GM23338 (cell line): ENCODE data around the gene GPR18. TPM values are rescaled to one million over a fixed set of nuclear protein-coding genes. Genes with fewer than 3 reads are reported as not detected.

ENCODE experiments used
- ATAC-seq: fragments of 200-7000 bp; cut with Tn5 transposase; 3 replicates; pipeline ENCODE4 v1.9.1; 2020
- DNase-seq: peaks from one replicate; pipeline ENCODE4 v3.0.0-alpha.2; 2015; ENCODE audit warnings: low spot score
- H2AFZ ChIP-seq: fragments of 200-600 bp; sonication (generic); 2 replicates; pipeline ENCODE4 v1.8.0; 2016; ENCODE audit warnings: antibody characterized with exemption, mild to moderate bottlenecking, moderate library complexity
- H3F3A ChIP-seq: fragments of 200-600 bp; sonication (generic); replicated peaks from 2 replicates; pipeline ENCODE4 v1.8.0; 2017; ENCODE audit warnings: antibody characterized with exemption, mixed run types, low read depth
- H3K27ac ChIP-seq: fragments of 200-600 bp; sonication (generic); 2 replicates; pipeline ENCODE4 v1.6.1; 2016; ENCODE audit warnings: low read depth
- H3K27me3 ChIP-seq: fragments of 200-600 bp; sonication (generic); 2 replicates; pipeline ENCODE4 v1.8.0; 2016; ENCODE audit warnings: mild to moderate bottlenecking, mixed run types, moderate library complexity; ENCODE audit not compliant: insufficient read depth
- H3K36me3 ChIP-seq: fragments of 200-600 bp; sonication (generic); 2 replicates; pipeline ENCODE4 v1.8.0; 2016; ENCODE audit warnings: mild to moderate bottlenecking; ENCODE audit not compliant: insufficient read depth
- H3K4me1 ChIP-seq: fragments of 200-600 bp; sonication (generic); 2 replicates; pipeline ENCODE4 v1.8.0; 2016; ENCODE audit warnings: mild to moderate bottlenecking, moderate library complexity; ENCODE audit not compliant: insufficient read depth
- H3K4me2 ChIP-seq: fragments of 200-600 bp; sonication (generic); 2 replicates; pipeline ENCODE4 v1.7.1; 2017; ENCODE audit warnings: mixed run types
- H3K4me3 ChIP-seq: fragments of 200-600 bp; sonication (generic); 2 replicates; pipeline ENCODE4 v1.6.1; 2016; ENCODE audit warnings: mixed run types
- H3K79me2 ChIP-seq: fragments of 200-600 bp; sonication (generic); replicated peaks from 2 replicates; pipeline ENCODE4 v1.8.0; 2017; ENCODE audit warnings: mild to moderate bottlenecking; ENCODE audit not compliant: insufficient read depth
- H3K9me2 ChIP-seq: fragments of 200-600 bp; sonication (generic); 2 replicates; pipeline ENCODE4 v1.8.0; 2017; ENCODE audit not compliant: insufficient read depth
- H4K20me1 ChIP-seq: fragments of 200-600 bp; sonication (generic); replicated peaks from 2 replicates; pipeline ENCODE4 v1.8.0; 2017; ENCODE audit warnings: mild to moderate bottlenecking; ENCODE audit not compliant: insufficient read depth
- H3K27ac Mint-ChIP-seq: 2 replicates; pipeline ENCODE4 v1.8.0; 2020; ENCODE audit warnings: inconsistent platforms, mild to moderate bottlenecking, moderate library complexity, mixed read lengths
- H3K27me3 Mint-ChIP-seq: 3 replicates; pipeline ENCODE4 v1.8.0; 2022; ENCODE audit warnings: low read depth, mild to moderate bottlenecking, moderate library complexity, mixed read lengths, inconsistent platforms; ENCODE audit not compliant: insufficient read depth, poor library complexity
- H3K36me3 Mint-ChIP-seq: 3 replicates; pipeline ENCODE4 v1.8.0; 2021; ENCODE audit warnings: low read depth, mild to moderate bottlenecking, inconsistent platforms, moderate library complexity, mixed read lengths
- H3K4me1 Mint-ChIP-seq: 3 replicates; pipeline ENCODE4 v1.8.0; 2020; ENCODE audit warnings: mild to moderate bottlenecking, inconsistent platforms, mixed read lengths
- H3K4me3 Mint-ChIP-seq: 3 replicates; pipeline ENCODE4 v1.8.0; 2021; ENCODE audit warnings: moderate library complexity, mild to moderate bottlenecking, inconsistent platforms, mixed read lengths
- H3K9me3 Mint-ChIP-seq: 3 replicates; pipeline ENCODE4 v1.8.0; 2020; ENCODE audit warnings: moderate library complexity, mild to moderate bottlenecking, inconsistent platforms, mixed read lengths
- CREB1 ChIP-seq: fragments of 250-450 bp; sonication (Bioruptor Pico); IDR thresholded peaks from 2 replicates; pipeline ENCODE4 v1.5.0; 2020; ENCODE audit warnings: low read depth, mild to moderate bottlenecking, moderate library complexity
- EZH2 ChIP-seq: fragments of 200-600 bp; sonication (generic); IDR thresholded peaks from one replicate; pipeline ENCODE4 v1.8.0; 2017; ENCODE audit warnings: antibody characterized with exemption, mild to moderate bottlenecking, low read depth; ENCODE audit not compliant: unreplicated experiment
- EZH2phosphoT487 ChIP-seq: fragments of 200-600 bp; sonication (generic); IDR thresholded peaks from one replicate; pipeline ENCODE4 v1.8.1; 2018; ENCODE audit warnings: antibody characterized with exemption; ENCODE audit not compliant: unreplicated experiment
- JUNB ChIP-seq: IDR thresholded peaks from one replicate; pipeline ENCODE4 v1.6.1; 2016; ENCODE audit warnings: antibody characterized with exemption; ENCODE audit not compliant: unreplicated experiment
- NANOG ChIP-seq: IDR thresholded peaks from 2 replicates; pipeline ENCODE4 v1.6.1; 2016; ENCODE audit warnings: antibody characterized with exemption, borderline replicate concordance
- POLR2AphosphoS5 ChIP-seq: IDR thresholded peaks from 2 replicates; pipeline ENCODE4 v1.6.1; 2016; ENCODE audit warnings: antibody characterized with exemption, low read depth
- STAT1 ChIP-seq: IDR thresholded peaks from one replicate; pipeline ENCODE4 v1.6.1; 2016; ENCODE audit warnings: antibody characterized with exemption; ENCODE audit not compliant: unreplicated experiment
- ZNF114 ChIP-seq: fragments of 250-450 bp; sonication (Bioruptor Pico); IDR thresholded peaks from 2 replicates; pipeline ENCODE4 v1.5.0; 2020; ENCODE audit warnings: mild to moderate bottlenecking, moderate library complexity
- ZNF331 ChIP-seq: fragments of 250-450 bp; sonication (Bioruptor Pico); IDR thresholded peaks from 2 replicates; pipeline ENCODE4 v1.5.0; 2020; ENCODE audit warnings: low read depth, mild to moderate bottlenecking, moderate library complexity
- polyA plus RNA-seq: library from polyadenylated mRNA; unstranded; fragments of >200 nt; fragmentation: Nextera tagmentation; extraction: Ambion mirVana; gene quantifications from 2 replicates; pipeline ENCODE4 v1.2.1, GENCODE V29; 2016
- total RNA-seq: library from RNA; depleted of rRNA; stranded (reverse); fragments of >200 nt; shearing (Covaris generic); gene quantifications from 2 replicates; pipeline ENCODE4 v1.2.3, GENCODE V29; 2014
- TF ChIP-seq, protein P1 (sequence below): IDR thresholded peaks from 2 replicates; pipeline ENCODE4 v1.6.1; 2016; ENCODE audit warnings: antibody characterized with exemption
- TF ChIP-seq, protein P2 (sequence below), 2 experiments: fragments of 200-600 bp in 1 of 2; sonication (generic) in 1 of 2; conservative IDR thresholded peaks; 2 replicates each; pipeline versions ENCODE4 v1.5.1 to v1.6.1; 2016 to 2017; ENCODE audit warnings: antibody characterized with exemption in 2 of 2, low read depth in 2 of 2, mild to moderate bottlenecking in 2 of 2, moderate library complexity in 1 of 2
- TF ChIP-seq, protein P3 (sequence below): IDR thresholded peaks from one replicate; pipeline ENCODE4 v1.6.1; 2018; ENCODE audit warnings: antibody characterized with exemption; ENCODE audit not compliant: unreplicated experiment
- TF ChIP-seq, protein P4 (sequence below): fragments of 250-450 bp; sonication (Bioruptor Pico); IDR thresholded peaks from 2 replicates; pipeline ENCODE4 v1.5.0; 2020; ENCODE audit warnings: mild to moderate bottlenecking, moderate library complexity

GPR18 gene
- total and polyA plus RNA-seq, 2 experiments from 2014 or later: 2.6 TPM; not detected in 1

DNA sequence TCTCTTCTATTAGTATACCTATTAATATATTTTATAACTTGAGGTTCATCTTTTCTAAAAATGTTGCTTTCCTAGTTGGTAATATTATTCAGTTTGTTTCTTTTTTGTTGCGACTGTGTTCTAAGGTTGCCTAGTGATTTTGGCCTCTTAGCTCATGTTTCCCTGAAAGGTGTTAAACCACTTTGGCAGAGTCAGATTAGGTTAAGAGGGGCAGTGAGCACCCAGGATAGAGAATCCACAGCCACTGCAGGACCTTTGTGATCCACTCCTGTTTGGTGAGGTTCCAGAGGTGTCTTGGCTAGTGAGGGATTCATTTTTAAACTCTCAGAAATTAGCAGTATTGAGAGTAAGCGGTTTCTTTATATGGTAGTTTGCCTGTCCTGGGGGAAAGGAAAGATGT, 14.9 kb upstream of the GPR18 start:
- Mint-ChIP-seq H3K27ac (no peak overlapping the region), H3K36me3 (peaks cover 10% of the 10 kb centered on the region; the same call in 2 of the 3 replicates), H3K4me3 (no peak overlapping the region), H3K27me3 (peaks cover 5% of the 10 kb centered on the region), H3K4me1 (peaks cover 20% of the 10 kb centered on the region), H3K9me3 (no peaks in the 10 kb centered on the region; the same call in 2 of the 3 replicates)
- Histone ChIP-seq H3K4me2 (no peak overlapping the region), H3F3A (no peaks in the 10 kb centered on the region), H3K36me3 (no peaks in the 10 kb centered on the region; the same call in 1 of the 2 replicates), H3K79me2 (peaks cover 13% of the 10 kb centered on the region), H3K9me2 (no peaks in the 10 kb centered on the region), H4K20me1 (peaks cover 13% of the 10 kb centered on the region), H3K27me3 (no peaks in the 10 kb centered on the region), H3K4me1 (peaks cover 8% of the 10 kb centered on the region), H3K4me3 (no peak overlapping the region), H3K27ac (no peak overlapping the region), H2AFZ (no peak overlapping the region)
- DNase-seq (no peak), ATAC-seq (no peak)
- TF ChIP-seq, protein P1, sequence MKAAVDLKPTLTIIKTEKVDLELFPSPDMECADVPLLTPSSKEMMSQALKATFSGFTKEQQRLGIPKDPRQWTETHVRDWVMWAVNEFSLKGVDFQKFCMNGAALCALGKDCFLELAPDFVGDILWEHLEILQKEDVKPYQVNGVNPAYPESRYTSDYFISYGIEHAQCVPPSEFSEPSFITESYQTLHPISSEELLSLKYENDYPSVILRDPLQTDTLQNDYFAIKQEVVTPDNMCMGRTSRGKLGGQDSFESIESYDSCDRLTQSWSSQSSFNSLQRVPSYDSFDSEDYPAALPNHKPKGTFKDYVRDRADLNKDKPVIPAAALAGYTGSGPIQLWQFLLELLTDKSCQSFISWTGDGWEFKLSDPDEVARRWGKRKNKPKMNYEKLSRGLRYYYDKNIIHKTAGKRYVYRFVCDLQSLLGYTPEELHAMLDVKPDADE: no peak
- TF ChIP-seq ZNF331 (no peak), EZH2 (no peak), CREB1 (no peak), JUNB (no peak), POLR2AphosphoS5 (no peak), ZNF114 (CRISPR knock-in tag) (no peak), NANOG (no peak), STAT1 (no peak), EZH2phosphoT487 (no peak)
- TF ChIP-seq, protein P2, sequence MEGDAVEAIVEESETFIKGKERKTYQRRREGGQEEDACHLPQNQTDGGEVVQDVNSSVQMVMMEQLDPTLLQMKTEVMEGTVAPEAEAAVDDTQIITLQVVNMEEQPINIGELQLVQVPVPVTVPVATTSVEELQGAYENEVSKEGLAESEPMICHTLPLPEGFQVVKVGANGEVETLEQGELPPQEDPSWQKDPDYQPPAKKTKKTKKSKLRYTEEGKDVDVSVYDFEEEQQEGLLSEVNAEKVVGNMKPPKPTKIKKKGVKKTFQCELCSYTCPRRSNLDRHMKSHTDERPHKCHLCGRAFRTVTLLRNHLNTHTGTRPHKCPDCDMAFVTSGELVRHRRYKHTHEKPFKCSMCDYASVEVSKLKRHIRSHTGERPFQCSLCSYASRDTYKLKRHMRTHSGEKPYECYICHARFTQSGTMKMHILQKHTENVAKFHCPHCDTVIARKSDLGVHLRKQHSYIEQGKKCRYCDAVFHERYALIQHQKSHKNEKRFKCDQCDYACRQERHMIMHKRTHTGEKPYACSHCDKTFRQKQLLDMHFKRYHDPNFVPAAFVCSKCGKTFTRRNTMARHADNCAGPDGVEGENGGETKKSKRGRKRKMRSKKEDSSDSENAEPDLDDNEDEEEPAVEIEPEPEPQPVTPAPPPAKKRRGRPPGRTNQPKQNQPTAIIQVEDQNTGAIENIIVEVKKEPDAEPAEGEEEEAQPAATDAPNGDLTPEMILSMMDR (conservative IDR thresholded peaks at IDR 0.05; ENCODE audit: low read depth in 2 of 2): no peak
- TF ChIP-seq, protein P3, sequence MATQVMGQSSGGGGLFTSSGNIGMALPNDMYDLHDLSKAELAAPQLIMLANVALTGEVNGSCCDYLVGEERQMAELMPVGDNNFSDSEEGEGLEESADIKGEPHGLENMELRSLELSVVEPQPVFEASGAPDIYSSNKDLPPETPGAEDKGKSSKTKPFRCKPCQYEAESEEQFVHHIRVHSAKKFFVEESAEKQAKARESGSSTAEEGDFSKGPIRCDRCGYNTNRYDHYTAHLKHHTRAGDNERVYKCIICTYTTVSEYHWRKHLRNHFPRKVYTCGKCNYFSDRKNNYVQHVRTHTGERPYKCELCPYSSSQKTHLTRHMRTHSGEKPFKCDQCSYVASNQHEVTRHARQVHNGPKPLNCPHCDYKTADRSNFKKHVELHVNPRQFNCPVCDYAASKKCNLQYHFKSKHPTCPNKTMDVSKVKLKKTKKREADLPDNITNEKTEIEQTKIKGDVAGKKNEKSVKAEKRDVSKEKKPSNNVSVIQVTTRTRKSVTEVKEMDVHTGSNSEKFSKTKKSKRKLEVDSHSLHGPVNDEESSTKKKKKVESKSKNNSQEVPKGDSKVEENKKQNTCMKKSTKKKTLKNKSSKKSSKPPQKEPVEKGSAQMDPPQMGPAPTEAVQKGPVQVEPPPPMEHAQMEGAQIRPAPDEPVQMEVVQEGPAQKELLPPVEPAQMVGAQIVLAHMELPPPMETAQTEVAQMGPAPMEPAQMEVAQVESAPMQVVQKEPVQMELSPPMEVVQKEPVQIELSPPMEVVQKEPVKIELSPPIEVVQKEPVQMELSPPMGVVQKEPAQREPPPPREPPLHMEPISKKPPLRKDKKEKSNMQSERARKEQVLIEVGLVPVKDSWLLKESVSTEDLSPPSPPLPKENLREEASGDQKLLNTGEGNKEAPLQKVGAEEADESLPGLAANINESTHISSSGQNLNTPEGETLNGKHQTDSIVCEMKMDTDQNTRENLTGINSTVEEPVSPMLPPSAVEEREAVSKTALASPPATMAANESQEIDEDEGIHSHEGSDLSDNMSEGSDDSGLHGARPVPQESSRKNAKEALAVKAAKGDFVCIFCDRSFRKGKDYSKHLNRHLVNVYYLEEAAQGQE: no peak
- TF ChIP-seq, protein P4, sequence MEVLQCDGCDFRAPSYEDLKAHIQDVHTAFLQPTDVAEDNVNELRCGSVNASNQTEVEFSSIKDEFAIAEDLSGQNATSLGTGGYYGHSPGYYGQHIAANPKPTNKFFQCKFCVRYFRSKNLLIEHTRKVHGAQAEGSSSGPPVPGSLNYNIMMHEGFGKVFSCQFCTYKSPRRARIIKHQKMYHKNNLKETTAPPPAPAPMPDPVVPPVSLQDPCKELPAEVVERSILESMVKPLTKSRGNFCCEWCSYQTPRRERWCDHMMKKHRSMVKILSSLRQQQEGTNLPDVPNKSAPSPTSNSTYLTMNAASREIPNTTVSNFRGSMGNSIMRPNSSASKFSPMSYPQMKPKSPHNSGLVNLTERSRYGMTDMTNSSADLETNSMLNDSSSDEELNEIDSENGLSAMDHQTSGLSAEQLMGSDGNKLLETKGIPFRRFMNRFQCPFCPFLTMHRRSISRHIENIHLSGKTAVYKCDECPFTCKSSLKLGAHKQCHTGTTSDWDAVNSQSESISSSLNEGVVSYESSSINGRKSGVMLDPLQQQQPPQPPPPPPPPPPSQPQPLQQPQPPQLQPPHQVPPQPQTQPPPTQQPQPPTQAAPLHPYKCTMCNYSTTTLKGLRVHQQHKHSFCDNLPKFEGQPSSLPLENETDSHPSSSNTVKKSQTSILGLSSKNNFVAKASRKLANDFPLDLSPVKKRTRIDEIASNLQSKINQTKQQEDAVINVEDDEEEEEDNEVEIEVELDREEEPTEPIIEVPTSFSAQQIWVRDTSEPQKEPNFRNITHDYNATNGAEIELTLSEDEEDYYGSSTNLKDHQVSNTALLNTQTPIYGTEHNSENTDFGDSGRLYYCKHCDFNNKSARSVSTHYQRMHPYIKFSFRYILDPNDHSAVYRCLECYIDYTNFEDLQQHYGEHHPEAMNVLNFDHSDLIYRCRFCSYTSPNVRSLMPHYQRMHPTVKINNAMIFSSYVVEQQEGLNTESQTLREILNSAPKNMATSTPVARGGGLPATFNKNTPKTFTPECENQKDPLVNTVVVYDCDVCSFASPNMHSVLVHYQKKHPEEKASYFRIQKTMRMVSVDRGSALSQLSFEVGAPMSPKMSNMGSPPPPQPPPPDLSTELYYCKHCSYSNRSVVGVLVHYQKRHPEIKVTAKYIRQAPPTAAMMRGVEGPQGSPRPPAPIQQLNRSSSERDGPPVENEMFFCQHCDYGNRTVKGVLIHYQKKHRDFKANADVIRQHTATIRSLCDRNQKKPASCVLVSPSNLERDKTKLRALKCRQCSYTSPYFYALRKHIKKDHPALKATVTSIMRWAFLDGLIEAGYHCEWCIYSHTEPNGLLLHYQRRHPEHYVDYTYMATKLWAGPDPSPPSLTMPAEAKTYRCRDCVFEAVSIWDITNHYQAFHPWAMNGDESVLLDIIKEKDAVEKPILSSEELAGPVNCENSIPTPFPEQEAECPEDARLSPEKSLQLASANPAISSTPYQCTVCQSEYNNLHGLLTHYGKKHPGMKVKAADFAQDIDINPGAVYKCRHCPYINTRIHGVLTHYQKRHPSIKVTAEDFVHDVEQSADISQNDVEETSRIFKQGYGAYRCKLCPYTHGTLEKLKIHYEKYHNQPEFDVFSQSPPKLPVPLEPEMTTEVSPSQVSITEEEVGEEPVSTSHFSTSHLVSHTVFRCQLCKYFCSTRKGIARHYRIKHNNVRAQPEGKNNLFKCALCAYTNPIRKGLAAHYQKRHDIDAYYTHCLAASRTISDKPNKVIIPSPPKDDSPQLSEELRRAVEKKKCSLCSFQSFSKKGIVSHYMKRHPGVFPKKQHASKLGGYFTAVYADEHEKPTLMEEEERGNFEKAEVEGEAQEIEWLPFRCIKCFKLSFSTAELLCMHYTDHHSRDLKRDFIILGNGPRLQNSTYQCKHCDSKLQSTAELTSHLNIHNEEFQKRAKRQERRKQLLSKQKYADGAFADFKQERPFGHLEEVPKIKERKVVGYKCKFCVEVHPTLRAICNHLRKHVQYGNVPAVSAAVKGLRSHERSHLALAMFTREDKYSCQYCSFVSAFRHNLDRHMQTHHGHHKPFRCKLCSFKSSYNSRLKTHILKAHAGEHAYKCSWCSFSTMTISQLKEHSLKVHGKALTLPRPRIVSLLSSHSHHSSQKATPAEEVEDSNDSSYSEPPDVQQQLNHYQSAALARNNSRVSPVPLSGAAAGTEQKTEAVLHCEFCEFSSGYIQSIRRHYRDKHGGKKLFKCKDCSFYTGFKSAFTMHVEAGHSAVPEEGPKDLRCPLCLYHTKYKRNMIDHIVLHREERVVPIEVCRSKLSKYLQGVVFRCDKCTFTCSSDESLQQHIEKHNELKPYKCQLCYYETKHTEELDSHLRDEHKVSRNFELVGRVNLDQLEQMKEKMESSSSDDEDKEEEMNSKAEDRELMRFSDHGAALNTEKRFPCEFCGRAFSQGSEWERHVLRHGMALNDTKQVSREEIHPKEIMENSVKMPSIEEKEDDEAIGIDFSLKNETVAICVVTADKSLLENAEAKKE (CRISPR knock-in tag): no peak
